ENCODE measurements around the gene TRAP1.

GRCh38 chr16:3690470-3690928 lies 26.8 kb downstream of the TRAP1 start:
- peak; percentile 85 to 91 (median 88) for TF ChIP-seq CTCF (IDR thresholded peaks at IDR 0.05)
- no peak for TF ChIP-seq POLR2A (IDR thresholded peaks at IDR 0.05)
